ENCODE measurements around the gene RPS6KB2. TPM values are rescaled to one million over a fixed set of nuclear protein-coding genes. Genes with fewer than 3 reads are reported as not detected.

Gene RPS6KB2
- polyA plus RNA-seq, 1 experiment = 59.9 TPM

GRCh38 chr11:67449116-67449844, 21.0 kb downstream of the RPS6KB2 start:
- no peak overlapping the region for H3K4me3 ChIP-seq (ENCODE audit: low read depth, low read length)
- CTCF ChIA-PET = no interaction called here
- TF ChIP-seq CTCF (IDR thresholded peaks at IDR 0.05; ENCODE audit: insufficient read depth, low read depth, low read length) = no peak
- no peaks in the 10 kb centered on the region for H3K27me3 ChIP-seq (ENCODE audit: control insufficient read depth, insufficient read depth, low read length)
- DNase-seq (ENCODE audit: low read depth) = no peak
- no peaks in the 10 kb centered on the region for H3K36me3 ChIP-seq (ENCODE audit: control insufficient read depth, insufficient read depth, low read length)
- POLR2A ChIA-PET = no interaction called here

- CTCF ChIA-PET = interaction anchor here (1.4 to 1.7 kb wide), 2 partner anchors 23 to 49 kb away, joined by 3 to 6 read pairs; partner anchors contain the start of genes PPP1CA and RPS6KB2
- POLR2A ChIA-PET = no interaction called here
- H3K27me3 ChIP-seq (ENCODE audit: control insufficient read depth, insufficient read depth, low read length) = no peaks in the 10 kb centered on the region
Measured at GRCh38 chr11:67450796-67451657, 22.7 kb downstream of the RPS6KB2 start.

GRCh38 chr11:67451658-67451976, 23.3 kb downstream of the RPS6KB2 start:
- no peaks in the 10 kb centered on the region for H3K36me3 ChIP-seq (ENCODE audit: control insufficient read depth, insufficient read depth, low read length)
- ChIA-PET CTCF (interaction anchor here (1.4 to 1.7 kb wide), 2 partner anchors 23 to 50 kb away, joined by 3 to 6 read pairs; partner anchors contain the start of genes PPP1CA and RPS6KB2), POLR2A (no interaction called here)
- no peak for TF ChIP-seq CTCF (IDR thresholded peaks at IDR 0.05; ENCODE audit: insufficient read depth, low read depth, low read length)
- H3K27me3 ChIP-seq (ENCODE audit: control insufficient read depth, insufficient read depth, low read length) = no peaks in the 10 kb centered on the region
- no peak for DNase-seq (ENCODE audit: low read depth)
- H3K4me3 ChIP-seq (ENCODE audit: low read depth, low read length) = no peak overlapping the region

More at GRCh38 chr11:67450796-67451657, 22.7 kb downstream of the RPS6KB2 start:
- DNase-seq (ENCODE audit: low read depth) = no peak
- Histone ChIP-seq H3K36me3 (ENCODE audit: control insufficient read depth, insufficient read depth, low read length) (no peaks in the 10 kb centered on the region), H3K4me3 (ENCODE audit: low read depth, low read length) (no peak overlapping the region)
- no peak for TF ChIP-seq CTCF (IDR thresholded peaks at IDR 0.05; ENCODE audit: insufficient read depth, low read depth, low read length)

- TF ChIP-seq CTCF (IDR thresholded peaks at IDR 0.05; ENCODE audit: insufficient read depth, low read depth, low read length) = no peak
- ChIA-PET POLR2A (no interaction called here), CTCF (interaction anchor here (1.4 to 1.7 kb wide), 2 partner anchors 24 to 51 kb away, joined by 3 to 6 read pairs; partner anchors contain the start of genes PPP1CA and RPS6KB2)
- H3K27me3 ChIP-seq (ENCODE audit: control insufficient read depth, insufficient read depth, low read length) = no peaks in the 10 kb centered on the region
- no peak for DNase-seq (ENCODE audit: low read depth)
- H3K4me3 ChIP-seq (ENCODE audit: low read depth, low read length) = no peak within 1 kb of the TSS
- no peaks in the 10 kb centered on the region for H3K36me3 ChIP-seq (ENCODE audit: control insufficient read depth, insufficient read depth, low read length)
Measured at GRCh38 chr11:67452141-67452952, 24.1 kb downstream of the RPS6KB2 start, which contains the start of gene GPR152. Gene GPR152 (minus strand): TSS chr11:67452729. CDS start chr11:67452724, 5 bp downstream.
